Upper lobe of left lung (tissue), 4 donors: Measurements from ENCODE around the gene DLX3.

Source experiments
- CTCF ChIP-seq, 6 experiments: fragments of 450-650 bp in 4 of 6; fragments of 200-600 bp in 2 of 6; sonication (generic) in 2 of 6; IDR thresholded peaks; one replicate each; pipeline ENCODE4 v1.5.1; 2016 to 2019; ENCODE audit warnings: antibody characterized with exemption in 6 of 6
- POLR2AphosphoS5 ChIP-seq, 2 donors: sonication (generic); formaldehyde crosslinking; IDR thresholded peaks; one replicate each; pipeline ENCODE4 v1.5.1; 2017; ENCODE audit warnings: antibody characterized with exemption in 2 of 2

- TF ChIP-seq CTCF (IDR thresholded peaks at IDR 0.05) (no peak), POLR2AphosphoS5 (IDR thresholded peaks at IDR 0.05) (no peak)
Observed at GRCh38 chr17:49967205-49967604, 27.8 kb downstream of the DLX3 start.
